Spleen (tissue), 7 donors: Measurements from ENCODE around the gene IL3RA.
"Not testable (repeated sequence)": the region's sequence is repeated elsewhere in the genome, so short reads cannot be mapped to it uniquely, and the experiment has no call there.

Source experiments
- POLR2A ChIP-seq, 3 donors: fragments of 450-650 bp; IDR thresholded peaks; one replicate each; pipeline ENCODE4 v1.5.1; 2017; ENCODE audit warnings: antibody characterized with exemption in 3 of 3, mild to moderate bottlenecking in 1 of 3
- TF ChIP-seq, protein P1 (sequence below), 11 experiments: fragments of 200-600 bp in 7 of 11; fragments of 450-650 bp in 4 of 11; sonication (generic) in 4 of 11; IDR thresholded peaks in 8 of 11; conservative IDR thresholded peaks in 3 of 11; 1 replicate in 7 of 11; 2 replicates in 4 of 11; pipeline versions ENCODE4 v1.4.0 to v1.8.0; 2016 to 2021; ENCODE audit warnings: antibody characterized with exemption in 11 of 11, inconsistent platforms in 4 of 11, mild to moderate bottlenecking in 1 of 11
- donor health status: DM: no; HTN: no; CAD: no; lungs with moderate emphysema.
- donor health status: DM: no; HTN: no; CAD: no.
- donor health status: DM: no; HTN: no; CAD: no.

DNA sequence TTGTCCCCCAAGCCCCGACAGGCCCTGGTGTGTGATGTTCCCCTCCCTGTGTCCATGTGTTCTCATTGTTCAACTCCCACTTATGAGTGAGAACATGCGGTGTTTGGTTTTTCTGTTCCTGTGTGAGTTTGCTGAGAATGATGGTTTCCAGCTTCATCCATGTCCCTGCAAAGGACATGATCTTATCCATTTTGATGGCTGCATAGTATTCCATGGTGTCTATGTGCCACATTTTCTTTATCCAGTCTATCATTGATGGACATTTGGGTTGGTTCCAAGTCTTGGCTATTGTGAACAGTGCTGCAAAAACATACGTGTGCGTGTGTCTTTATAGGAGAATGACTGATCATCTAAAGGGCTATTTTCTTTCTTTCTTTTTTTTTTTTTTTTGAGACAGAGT is 4.2 kb upstream of the IL3RA start:
- TF ChIP-seq, protein P1, sequence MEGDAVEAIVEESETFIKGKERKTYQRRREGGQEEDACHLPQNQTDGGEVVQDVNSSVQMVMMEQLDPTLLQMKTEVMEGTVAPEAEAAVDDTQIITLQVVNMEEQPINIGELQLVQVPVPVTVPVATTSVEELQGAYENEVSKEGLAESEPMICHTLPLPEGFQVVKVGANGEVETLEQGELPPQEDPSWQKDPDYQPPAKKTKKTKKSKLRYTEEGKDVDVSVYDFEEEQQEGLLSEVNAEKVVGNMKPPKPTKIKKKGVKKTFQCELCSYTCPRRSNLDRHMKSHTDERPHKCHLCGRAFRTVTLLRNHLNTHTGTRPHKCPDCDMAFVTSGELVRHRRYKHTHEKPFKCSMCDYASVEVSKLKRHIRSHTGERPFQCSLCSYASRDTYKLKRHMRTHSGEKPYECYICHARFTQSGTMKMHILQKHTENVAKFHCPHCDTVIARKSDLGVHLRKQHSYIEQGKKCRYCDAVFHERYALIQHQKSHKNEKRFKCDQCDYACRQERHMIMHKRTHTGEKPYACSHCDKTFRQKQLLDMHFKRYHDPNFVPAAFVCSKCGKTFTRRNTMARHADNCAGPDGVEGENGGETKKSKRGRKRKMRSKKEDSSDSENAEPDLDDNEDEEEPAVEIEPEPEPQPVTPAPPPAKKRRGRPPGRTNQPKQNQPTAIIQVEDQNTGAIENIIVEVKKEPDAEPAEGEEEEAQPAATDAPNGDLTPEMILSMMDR (IDR thresholded peaks at IDR 0.05 in 8 of 11, conservative IDR thresholded peaks at IDR 0.05 in 3 of 11): not testable (repeated sequence)
- not testable (repeated sequence) for TF ChIP-seq POLR2A (IDR thresholded peaks at IDR 0.05)
